Pons (tissue), 1 donor: ENCODE results near the gene CPN2.

Source experiments
- DNase-seq: peaks from one replicate; pipeline ENCODE4 v3.0.0-alpha.2; 2016; ENCODE audit warnings: low spot score

CPN2 gene

GRCh38 chr3:194328053-194328657, 23.0 kb downstream of the CPN2 start:
- DNase-seq: no peak

DNA sequence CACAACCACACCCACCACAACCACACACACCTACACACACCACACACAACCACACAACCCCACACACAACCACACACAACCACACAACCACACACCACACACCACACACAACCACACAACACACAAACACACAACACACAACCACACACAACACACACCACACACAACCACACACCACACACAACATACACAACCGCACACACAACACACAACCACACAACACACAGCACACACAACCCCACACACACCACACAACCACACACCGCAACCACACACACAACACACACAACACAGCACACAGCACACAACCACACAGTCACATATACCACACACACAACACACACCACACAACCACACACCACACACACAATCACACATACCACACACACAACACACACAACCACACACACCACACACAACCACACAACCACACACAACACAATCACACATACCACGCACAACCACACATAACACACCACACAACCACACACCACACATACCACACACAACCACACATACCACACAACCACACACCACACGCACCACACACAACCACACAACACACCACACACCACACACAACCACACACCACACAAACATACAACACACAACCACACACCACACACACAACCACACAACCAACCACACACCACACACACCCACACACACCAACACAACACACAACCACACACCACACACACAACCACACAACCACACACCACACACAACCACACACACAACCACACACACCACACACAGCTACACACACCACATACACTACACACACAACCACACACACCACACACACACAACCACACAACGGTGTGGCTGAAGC, 23.7 kb downstream of the CPN2 start:
- no peak for DNase-seq

DNA sequence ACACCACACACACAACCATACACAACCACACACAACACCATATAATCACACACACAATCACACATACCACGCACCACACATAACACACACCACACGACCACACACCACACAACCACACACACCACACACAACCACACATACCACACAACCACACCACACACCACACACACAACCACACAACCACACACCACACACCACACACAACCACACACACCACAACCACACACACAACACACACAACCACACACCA, 24.2 kb downstream of the CPN2 start:
- DNase-seq: no peak

DNA sequence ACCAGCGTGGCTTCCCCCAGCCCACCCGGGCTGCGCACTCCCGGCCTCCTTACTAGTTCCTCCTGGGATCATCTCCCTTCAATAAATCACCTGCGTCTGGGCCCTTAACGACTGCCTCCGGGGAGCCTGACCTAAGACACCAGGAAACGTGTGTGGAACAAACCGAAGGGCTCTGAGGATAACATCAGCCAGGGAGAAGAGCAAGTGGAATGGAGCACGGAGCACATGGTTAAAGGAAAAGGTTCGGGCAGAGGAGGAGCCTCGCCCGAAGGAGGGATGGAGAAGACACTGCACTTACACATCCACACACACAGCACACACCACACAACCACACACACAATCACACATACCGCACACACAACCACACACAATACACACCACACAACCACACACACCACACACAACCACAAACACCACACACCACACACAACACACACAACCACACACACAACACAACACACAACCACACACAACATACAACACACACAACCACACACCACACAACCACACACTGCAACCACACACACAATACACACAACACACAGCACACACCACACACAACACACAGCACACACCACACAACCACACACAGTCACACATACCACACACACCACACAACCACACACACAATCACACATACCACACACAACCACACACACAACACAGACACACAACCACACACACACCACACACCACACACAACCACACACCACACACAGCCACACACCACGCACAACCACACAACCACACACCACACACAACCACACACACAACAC, 24.7 kb downstream of the CPN2 start:
- DNase-seq: no peak

GRCh38 chr3:194325424-194326153, 25.5 kb downstream of the CPN2 start:
- DNase-seq: no peak

GRCh38 chr3:194324823-194325327, 26.3 kb downstream of the CPN2 start:
- DNase-seq: no peak

GRCh38 chr3:194323785-194324735, 27.1 kb downstream of the CPN2 start:
- DNase-seq: no peak

DNA sequence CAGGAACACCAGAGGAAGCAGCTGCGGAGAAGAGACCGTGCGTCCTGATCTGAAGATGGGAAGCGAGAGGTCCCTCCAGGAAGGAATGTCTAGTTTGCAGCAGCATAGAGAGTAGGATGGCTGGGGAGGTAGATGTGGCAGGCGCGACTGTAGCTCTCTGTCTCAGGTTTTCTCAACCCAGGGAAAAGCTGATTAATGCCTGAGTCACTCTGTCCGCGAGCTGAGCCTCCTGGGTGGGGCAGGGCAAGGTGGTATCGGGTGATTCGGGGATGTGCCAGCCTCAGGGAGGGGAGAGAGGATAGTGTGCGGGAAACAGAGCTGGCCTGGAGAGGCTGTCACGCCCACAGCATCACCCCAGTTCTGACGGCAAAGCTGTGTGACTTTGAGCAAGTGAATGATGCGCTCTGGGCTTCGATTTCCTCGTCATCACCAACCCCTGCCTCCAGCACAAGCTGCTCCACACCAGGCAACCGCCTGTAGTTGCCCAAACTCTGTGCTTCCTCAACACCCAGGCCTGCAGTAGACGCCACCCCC, 28.4 kb downstream of the CPN2 start:
- no peak for DNase-seq

- DNase-seq: no peak
Observed at GRCh38 chr3:194321693-194322640, 29.2 kb downstream of the CPN2 start.

- no peak for DNase-seq
Observed at GRCh38 chr3:194320744-194321243, 30.3 kb downstream of the CPN2 start.

DNA sequence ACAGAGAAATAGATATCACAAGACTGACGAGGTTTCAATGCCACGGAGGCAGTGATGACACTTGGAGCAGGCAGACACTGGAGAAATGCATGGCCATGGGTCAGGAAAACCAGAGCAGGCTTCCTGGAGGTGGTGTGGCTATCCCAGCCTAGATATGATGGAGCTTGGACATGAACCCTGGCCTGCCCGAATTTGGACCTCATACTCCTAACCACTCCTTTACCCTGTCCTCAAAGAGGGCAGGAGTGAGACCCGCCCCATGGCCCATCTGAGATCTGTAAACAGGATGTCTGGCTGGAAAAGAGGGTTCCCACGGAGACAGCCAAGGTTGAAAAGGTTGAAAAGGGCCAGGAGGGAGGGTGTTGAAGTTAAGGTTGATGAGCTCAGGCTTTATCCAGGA, 31.0 kb downstream of the CPN2 start:
- DNase-seq: no peak

DNA sequence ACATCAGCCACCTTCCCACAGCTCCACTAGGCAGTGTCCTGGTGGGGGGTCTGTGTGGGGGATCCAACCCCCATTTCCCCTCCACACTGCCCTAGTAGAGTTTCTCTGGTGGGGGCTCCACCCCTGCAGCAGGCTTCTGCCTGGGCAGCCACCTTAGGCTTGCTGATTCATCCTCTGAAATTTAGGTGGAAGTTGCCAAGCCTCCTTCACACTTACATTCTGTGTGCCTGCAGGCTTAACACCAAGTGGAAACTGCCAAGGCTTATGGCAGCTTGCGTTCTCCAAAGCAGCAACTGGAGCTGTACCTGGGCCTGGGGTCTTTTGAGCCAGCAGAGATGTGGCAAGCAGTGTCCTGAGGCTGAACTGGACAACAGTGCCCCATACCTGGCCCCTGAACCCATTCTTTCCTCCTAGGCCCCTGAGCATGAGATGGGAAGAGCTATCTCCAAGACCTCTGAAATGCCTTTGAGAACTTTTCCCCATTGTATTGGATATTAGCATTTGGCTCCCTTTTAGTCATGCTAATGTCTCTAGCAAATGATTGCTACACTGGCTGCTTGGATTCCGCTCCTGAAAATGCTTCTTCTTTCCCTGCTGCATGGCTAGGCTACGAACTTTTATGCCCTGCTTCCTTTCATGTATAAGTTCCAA, 32.5 kb downstream of the CPN2 start:
- no peak for DNase-seq

DNA sequence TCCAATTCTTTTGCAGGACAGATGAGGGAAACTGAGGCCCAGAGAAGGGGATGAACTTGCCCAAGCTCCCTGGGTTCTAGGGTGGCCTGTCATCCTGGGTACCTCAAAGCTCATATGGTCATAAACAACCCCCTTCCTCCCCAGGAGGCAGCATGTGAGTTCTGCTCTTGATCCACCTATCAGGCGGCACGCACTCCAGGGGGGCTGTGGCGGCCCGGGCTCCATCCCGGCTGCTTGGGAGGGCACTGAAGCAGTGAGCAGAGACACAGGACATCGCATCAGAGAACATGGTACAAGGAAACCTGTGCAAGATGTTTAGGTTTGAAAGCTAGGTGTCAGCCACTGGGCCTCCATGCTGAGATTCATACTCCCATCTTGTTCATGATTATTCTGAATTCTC, 34.2 kb downstream of the CPN2 start:
- no peak for DNase-seq

- DNase-seq: no peak
Observed at GRCh38 chr3:194315965-194316361, 35.2 kb downstream of the CPN2 start.

DNA sequence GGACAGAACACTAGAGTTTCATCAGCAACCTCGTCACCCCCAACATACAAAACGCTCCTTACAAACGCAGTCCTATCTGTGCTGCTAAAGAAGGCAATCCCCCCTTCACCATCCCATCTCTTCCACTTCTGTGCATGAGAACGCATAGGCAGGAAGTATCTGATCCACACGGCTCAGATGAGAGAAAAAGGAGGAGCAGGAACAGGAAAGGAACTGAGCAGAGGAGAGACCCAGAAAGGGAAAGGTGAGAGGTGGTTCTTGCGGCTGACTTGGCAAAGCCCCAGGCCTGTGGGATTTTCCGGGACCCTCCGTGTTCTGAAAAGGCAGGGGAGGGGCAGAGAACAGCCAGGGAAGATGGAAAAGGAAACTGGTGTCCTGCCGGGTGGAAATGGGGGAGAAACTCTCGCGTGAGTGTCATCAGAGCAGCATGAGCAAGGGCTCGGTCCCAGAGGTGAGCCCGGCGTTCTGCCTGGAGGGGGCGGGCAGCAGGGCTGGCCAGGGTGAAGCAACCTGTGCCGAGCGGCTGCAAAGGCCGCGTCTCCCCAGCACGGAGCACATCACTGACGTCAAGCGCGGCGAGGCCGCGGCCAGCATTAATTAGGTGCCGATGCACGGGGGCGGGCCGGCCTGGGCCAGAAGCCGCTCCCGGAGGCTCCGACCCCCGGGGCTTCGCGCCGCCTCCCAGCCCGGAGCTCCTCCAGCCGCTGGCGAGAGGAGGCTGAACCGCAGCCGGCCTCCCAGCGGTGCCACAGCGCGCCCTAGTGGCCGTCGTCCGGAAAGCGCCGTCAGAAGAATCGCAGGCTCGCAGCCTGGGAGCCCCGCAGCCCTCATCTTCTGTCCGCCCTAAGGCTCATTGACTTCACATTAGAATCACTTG, 35.8 kb downstream of the CPN2 start:
- peak; percentile 56 for DNase-seq

- no peak for DNase-seq
Observed at GRCh38 chr3:194314388-194315068, 36.6 kb downstream of the CPN2 start.
